GM19240 (cell line): ENCODE results near the gene PTPRC.

Source experiments
- DNase-seq: peaks from one replicate; pipeline ENCODE4 v3.0.0; 2011; ENCODE audit warnings: low spot score; ENCODE audit not compliant: insufficient read length

Gene PTPRC

DNA sequence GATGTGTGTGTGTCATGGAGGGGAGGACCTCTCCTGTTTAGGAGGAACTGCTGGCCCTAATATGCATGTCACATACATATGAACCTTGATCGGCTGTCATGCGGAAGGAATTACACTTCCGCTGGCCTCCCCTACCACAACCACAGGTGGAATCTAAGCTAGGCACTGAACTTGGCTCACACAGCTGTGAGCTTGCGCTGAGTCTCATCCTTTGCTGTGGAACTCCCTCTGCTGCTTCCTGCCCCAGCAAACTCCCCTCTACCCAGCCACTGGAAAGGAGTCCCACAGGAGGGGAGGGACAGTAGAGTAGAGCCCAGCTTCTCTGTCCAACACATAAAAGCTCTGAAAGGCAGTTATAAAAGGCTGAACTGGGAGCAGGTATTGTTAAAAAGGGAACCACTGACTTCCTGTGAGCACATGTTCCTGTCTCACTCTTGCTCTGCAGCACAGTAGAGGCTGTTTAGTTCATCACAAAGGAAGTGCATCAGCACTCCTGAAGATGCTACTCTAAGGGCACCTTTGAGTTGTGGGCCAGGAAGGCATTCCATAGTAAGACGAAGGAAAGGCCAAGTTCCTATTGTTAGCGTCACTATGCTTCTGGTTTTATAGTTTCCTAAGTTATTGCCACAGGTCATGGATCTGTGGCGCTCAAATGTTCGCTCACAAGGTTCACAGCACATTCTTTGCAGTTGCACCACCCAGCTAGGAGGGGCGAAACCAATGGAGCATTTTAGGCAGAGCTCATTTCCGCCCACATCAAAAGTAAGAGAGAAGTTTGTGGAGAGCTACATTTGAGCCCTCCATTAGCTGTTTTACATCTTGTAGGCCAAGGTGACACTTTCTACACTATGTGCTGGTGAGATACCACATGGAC, 17.7 kb upstream of the PTPRC start:
- DNase-seq, result no peak

DNA sequence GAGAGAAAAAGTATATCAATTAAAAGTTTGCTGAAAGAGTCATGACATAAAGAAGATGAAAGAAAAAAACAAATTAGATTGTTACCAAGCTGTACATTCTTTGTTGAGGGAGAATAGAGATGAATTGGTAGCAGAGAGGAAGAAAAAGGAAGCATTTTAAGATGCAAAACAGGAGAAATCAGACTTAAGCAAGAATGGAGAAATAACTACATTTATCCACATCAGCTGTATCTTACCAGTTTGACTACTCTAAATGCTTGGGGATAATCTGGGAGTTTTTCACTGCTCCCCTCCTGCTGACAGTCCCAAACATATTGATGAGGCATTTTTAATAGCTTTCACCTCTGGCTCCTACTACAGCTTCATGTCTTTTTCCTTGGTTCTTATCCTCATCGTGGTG, 16.8 kb upstream of the PTPRC start:
- DNase-seq, result no peak

DNA sequence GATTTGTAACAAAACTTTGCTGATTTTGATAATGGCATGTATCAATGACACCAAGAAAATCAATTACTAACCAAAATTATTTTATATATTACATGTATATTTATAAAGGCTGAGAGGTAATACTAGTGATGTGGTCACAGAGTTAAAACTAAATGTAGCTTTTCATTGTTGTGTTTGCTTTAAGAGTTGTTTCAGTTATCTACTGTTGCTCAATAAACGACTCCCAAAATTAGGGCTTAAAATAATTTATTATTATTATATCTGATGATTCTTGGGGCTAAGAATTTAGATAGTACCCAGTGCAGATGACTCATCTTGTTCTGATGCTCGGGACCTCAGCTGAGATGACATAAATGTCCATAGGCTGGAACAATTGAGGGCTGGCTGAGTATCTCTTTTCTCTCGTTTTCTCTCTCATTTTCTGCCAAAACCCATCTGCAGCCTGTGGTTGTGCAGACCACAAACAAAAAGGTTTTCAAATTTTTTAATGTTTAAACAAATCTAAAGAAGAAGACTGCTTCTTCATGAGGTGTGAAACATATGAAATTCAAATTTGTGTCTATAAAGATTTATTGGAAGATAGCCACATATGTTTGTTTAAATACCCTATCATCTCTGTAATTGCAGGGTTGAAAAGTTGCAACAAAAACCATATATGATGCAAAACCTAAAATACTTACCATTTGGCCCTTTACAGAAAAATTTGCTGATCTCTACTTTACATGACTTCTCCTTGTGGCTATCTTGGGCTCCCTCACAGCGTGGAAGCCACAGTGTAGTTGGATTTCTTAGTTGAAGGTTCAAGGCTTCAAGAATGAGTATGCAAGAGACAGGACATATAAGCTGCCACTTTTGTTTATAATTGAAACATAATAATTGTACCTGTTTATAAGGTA, 14.8 kb upstream of the PTPRC start:
- DNase-seq, result no peak

DNA sequence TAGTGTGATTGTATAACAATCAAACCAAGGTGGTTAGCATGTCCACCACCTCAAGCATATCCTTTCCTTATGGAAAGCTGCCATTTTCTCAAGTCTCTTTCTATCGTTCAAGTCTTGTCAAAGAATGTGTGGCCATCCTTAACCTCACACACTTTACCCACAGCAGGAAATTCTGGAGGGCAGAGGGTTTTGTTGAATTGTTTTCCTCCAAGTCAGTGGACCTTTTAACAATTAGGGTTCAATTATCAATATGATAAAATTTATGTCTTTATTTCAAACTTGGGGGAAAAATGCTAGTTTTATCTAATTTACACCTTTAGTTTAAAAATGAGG, 14.2 kb upstream of the PTPRC start:
- no peak for DNase-seq

DNA sequence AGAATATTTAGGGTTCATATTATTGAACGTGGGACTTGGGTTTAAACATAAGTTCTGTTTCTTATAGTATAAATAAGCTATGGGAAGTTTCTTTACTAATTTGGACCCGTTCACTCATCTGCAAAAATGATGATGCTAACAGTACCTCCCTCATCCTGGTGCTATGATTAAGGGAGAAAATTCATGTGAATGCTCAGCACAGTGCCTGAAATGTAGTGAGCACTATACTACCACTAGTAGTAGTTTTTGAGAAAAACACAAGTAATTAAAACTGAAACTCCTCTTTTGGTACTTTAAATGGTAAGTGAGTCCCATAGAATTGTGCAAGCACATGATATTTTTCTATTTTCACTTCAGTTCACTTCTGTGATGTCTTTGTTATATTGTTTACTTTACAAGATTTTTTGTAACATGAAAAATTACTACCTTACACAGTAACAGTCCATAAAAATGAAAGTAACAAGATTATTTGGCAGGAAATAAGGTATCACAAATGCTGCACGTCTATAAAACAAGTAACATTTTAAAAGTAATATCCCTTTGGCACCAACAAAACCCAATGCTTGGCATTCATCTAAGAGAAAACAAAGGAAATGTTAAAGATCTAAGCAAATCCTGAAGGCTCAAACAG, 11.3 kb upstream of the PTPRC start:
- DNase-seq, result no peak

DNA sequence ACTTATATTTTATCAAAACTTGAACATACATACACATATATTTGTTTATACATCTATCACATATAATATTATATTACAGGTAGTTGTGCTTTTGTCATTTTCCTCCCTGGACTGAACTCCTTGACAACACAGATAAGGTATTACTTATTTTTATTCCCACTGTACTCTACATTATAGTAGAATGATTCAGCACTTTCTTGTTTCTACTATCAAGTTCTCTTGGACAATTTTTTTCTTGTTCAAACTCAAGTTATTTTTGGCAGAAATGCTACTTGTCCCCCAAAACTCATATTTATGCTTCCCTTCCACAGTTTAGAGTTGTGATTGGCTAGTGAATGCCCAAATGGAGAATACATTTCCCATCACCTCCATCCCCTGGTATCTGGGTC, 10.8 kb upstream of the PTPRC start:
- no peak for DNase-seq

DNA sequence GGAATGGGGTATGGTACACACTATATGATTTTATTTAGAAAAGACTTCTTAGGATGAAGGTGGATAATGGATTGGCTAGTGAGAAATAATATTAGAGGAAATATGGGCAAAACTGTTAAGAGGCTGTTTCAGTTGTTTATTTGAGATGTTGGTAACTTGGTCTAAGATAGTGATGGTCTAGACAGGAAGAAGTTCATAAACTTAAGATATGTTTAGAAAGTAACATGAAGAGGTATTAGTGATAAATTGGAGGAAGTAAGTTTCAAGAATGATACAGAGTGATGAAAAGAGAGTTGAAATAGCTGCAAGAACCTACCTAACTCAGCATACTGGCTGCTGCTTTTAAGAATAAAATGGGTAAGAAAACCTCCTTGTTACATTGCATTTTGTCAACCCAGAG, 9.2 kb upstream of the PTPRC start:
- no peak for DNase-seq

DNA sequence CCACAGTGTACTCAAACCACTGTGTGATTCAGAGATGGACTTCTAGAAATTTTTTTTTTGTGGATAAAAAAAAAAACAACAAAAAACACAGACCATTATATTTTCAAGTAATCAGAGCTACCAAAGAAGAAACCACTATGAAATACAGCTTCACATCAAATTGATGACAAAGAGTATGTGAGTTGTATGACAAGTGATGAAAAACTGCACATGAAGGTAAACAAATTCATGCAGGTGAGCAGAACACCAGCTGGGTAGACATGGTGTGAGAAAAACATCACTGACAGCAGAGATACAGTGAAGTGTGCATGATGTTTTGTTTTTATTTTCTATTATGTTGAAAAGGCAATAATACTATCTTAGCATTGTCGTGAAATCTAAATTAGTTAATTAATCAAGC, 8.0 kb upstream of the PTPRC start:
- DNase-seq, result no peak

DNA sequence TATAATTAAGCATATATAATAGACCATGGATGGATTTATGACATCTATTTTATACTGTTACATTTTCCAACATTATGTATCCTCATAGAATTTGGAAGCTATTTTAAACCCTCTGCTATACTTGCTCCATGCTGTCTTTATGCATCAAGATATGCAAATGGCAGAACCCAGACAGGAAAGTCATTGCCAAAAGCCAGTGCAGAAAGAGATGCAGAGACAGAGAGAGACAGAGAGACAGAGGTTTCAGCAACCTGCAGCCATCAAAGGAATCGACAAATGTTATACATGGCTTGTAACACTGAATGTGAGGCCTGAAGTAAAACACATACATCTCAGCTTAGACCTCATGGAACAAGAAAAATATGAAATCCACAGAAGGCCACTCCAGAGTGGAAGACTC, 7.5 kb upstream of the PTPRC start:
- no peak for DNase-seq

DNA sequence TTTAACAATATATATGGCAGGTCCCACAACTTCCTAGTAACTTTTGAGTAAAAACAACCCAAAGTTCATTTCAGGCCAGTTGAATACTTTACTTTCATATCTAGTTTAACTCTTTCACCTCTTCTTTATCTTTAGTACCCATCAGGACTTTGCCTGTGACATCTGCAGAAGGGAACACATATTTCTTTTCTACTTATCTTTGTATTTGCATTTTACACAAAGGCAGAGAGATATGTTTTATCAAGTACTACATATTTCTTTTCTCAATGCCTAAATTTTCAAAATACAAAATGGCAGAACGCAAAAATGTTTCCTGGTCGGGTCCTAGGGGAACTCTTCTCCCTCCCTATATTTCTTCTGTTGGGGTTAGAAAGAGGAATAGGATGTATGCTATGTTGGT, 6.8 kb upstream of the PTPRC start:
- DNase-seq, result no peak

DNA sequence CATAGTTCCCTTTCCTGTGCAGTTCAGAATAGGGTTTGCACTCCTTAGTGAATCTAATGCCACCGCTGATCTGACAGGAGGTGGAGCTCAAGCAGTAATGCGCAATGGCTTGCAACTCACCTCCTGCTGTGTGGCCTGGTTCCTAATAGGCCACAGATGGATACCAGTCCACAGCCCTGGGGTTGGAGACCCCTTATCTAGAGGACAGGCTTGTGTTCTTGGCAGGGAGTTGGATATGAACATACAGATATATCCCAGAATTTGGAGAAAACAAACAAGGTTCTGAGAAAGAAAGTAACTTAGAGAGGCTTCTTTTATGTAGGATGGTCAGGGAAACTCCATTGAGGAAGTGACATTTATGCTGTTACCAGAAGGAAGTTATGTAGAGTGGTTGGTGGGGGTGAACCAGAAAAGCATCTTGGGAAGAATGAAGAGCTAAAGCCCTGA, 5.1 kb upstream of the PTPRC start:
- no peak for DNase-seq

DNA sequence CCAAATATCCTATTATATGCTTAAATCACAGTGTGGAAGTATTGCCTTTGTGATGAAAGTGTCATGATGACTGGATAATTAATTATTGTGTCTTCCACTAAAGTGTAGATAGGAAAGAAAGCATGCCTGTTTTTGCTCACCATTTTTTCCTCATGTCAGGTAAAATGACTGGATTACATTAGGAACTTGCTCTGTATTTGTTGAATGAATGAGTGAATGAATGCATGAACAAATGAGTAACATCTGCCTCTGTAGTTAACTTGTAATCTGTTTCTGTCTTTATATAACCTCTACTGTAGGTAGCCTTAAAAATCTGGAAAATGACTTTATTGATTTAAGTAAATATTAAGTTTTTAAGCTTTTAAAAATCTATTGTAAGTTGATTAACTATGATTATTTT, 2.9 kb upstream of the PTPRC start:
- no peak for DNase-seq

DNA sequence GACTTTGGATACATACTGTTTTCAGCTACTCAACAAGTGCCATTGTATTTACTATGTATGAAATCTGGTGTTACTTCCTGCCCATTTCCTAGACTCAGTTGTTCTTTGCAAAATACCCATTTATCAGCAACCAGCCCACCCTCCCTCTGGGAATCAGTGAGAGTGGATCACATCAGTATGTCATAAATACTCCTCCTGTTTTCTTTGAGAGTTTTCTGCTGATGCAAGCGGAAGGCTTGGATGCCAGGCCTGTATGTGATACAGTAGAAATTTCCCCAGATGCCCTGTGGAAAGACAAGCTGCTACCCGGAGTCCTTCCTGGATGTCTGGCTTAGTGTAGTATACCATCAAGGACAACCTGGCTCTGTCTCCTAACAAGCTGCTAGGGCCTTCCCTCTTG, 2.4 kb upstream of the PTPRC start:
- DNase-seq, result no peak

DNA sequence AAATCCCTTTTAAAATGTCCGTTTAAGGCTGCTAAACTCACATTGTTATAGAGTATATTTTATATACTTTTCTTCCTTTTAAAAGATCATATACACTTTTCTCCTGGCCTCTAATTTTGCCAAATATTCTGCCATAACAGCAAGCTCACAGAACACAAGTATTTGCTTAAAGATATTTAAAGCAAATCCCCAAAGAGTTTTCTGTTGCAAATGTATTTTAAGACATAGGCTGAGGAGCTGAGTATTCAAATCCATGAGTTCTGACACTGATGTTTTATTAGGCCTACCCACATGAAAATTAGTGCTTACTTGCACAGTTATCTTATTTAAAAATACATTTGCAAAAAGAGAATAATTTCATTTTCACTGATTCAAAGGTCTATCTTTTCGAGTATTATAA, 1.7 kb upstream of the PTPRC start:
- DNase-seq, result no peak

DNA sequence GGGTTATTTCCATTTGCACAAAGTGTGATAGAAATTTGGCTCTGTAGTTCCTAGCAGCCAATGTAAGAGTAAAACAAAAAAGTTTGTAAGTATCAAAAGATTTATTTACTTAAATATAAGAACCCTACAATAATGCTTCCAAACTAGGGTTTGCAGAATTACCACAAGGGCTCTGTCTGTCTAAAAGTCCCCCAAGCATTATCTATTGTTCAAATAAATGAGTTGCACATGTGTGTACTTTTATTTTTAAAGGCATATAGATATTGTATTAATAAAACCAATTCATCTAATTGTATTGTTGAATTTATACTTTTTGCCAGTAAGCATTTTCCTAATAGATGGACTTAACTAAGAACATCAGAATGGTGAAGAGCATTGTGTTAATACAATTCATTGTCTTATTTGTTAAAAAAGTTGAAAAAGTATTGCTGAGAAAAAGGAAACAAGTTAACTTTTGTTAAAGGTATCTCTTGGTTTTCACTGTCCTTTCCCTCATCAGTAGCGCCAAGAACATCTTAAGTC, 863 bp upstream of the PTPRC start:
- no peak for DNase-seq

DNA sequence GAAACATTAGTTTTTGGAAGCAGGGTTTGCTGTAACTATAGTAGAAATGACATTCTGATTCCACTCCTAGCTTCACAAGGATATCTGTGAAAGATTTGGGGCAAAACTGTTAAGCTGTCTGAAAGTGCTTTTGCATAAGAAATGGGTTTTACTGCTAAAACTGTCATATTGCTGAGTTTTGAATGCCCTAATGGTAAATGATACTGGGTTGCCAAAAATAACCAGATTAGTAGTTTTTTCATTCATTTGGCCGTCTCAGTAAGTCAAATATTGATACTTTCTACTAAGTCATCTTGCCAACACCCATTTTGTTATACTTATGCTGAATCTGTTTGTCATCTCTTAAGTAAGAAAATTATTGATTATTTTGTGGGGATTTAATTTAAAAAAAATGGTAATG, 399 bp upstream of the PTPRC start:
- DNase-seq, result no peak

DNA sequence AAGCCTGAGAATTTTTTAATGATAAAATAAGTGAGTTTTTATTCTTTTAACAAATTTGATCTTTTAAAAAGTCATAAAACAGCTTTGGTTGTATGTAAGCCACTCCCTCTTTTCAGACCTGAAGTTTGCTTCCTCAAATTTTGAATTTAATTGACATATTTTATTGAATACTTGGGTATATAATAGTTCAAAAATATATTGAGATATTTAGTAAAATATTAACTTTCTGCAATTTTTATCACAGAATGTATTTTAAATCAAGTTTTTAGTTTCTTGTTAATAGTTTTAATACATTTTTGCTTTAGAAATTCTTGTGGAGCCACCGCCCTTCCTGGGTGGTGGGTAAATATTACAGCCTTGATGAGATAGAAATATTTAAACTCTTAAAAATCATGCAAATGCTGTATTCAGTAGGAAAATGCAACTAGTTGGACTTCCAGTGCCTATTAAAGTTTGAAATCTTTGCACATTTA, 867 bp downstream of the PTPRC start:
- DNase-seq, result no peak

DNA sequence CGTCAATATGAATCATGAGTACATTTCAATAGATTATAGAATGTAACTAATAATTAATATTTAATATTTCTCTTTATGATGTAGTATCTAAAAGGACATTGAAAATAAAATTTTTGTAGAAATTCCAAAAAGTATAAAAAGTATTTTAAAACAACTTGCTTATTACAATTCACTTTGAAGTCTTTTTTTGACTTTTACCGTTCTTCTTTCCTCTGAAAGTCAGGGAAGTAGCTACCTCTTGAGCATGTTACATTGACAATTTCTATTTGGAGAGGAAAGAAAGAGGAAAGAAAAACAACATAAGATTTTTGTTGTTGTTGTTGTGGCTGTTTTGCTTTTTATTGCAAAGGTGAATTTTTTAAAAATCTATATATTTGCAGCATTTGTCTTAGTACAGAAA, 1.3 kb downstream of the PTPRC start:
- DNase-seq, result no peak

DNA sequence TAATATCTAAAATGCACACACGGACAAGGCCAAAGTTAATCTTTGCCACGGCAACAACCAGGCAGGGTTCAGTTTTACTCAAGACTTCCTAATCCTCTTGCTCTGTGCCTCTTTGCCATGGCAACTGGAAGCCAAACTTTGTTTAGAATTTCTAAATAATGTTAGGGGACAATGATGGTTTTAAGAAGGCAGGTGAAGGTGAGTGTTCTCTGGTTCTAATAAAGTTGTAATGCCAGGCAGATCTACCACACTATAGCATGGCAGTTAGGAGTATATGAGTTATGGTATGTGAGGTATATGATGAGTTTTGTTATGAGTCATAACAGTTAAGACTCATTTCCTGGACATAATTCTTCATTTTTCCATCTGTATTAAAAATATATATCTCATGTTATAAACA, 2.7 kb downstream of the PTPRC start:
- DNase-seq, result no peak

DNA sequence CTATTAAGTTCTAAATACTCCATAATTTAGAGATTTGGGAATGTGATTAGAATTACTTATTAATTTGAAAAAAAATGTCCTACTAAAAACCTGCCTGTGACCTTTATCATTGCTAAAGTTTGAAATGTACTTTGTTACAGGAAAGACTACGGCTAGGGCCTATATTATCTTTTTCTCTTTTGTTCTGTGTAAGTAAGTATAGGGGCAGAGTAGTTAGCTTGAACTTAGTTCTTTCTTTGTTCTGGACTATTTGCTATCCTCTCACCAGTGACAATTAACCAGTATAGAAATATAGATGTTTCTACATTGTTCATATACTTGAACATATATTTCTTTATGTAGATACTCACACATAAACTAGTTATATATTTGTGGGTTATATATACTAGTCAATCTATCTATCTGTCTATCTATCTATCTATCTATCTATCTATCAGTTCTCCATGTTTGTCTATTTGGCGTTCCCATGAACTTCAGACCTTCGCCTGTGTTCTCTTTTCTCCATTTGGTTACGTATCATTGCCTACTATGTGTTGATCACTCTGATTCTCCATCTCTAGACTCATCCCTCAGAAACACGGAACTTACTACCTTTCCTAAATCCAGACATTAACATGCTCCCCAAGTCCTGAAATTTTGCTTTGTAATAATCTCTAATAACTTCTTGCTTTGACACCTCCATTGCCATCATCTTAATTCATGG, 3.3 kb downstream of the PTPRC start:
- no peak for DNase-seq

DNA sequence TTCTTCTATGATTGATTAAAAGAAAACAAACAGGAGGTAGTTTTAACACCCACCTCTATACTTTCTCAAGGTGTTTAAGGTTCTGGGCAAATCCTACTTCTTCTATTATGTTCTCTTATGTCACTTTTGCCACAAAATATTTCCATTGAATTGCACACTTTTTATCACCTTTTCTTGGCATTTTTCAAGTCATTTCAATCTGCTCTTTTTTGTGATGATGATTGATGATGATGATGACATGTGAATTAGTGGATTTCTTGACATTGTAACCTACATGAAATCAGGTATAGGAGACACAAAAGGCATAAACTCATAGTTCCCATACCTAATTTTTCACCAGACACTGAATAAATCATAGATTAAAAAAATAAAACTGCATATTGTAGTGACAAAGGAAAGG, 4.1 kb downstream of the PTPRC start:
- no peak for DNase-seq
